ENCODE measurements around the gene EYA3.

EYA3 gene, protein sequence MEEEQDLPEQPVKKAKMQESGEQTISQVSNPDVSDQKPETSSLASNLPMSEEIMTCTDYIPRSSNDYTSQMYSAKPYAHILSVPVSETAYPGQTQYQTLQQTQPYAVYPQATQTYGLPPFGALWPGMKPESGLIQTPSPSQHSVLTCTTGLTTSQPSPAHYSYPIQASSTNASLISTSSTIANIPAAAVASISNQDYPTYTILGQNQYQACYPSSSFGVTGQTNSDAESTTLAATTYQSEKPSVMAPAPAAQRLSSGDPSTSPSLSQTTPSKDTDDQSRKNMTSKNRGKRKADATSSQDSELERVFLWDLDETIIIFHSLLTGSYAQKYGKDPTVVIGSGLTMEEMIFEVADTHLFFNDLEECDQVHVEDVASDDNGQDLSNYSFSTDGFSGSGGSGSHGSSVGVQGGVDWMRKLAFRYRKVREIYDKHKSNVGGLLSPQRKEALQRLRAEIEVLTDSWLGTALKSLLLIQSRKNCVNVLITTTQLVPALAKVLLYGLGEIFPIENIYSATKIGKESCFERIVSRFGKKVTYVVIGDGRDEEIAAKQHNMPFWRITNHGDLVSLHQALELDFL

DNA sequence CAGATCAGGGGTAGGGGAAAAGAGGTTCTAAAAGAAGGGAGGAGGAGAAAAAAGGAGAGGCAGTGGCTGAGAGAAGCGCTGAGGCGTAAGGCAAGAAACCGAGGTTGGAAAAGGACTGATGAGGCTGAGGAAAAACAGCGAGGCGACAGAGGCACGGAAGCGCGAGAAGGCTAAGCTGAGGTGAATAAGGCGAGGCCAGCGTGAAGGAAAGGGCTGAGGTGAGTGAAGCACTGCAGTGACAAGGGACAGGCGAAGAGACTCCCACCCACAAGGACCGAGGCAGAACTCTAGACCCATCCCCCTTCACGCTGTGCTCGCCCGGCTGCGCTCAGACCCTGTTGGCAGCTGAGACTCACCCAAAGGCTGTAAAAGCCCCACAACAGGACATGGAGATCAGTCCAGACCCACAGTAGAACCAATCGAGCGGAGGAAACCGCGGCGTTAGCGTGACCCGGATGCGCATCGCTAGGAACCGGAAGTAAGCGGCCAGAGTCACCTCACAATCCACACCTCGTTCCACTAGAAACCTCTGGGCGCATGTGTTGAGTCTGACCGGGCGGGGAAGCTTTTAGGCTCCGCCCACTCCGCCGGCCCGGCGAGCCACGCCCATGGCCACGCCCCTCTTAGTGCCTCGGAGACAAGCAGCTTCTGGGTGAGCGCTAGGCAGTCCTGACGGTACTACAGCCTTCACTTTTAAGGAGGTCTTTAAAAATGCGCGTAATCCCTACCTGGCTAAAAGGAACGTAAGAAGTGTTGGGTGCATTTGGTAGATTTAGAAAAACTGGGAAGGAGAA lies at the start of gene EYA3:
Gene EYA3 (minus strand): TSS at position 443 of the 794 bp plus-strand sequence. CDS start 30,584 bp downstream, outside the sequence.
- peak; percentile 74 to 98 (median 93) for DNase-seq

- no peak for DNase-seq
These were observed 48.7 kb upstream of the EYA3 start for GRCh38 chr1:28136922-28137613.

GRCh38 chr1:28136169-28136921 lies 47.9 kb upstream of the EYA3 start:
- DNase-seq, result no peak

DNA sequence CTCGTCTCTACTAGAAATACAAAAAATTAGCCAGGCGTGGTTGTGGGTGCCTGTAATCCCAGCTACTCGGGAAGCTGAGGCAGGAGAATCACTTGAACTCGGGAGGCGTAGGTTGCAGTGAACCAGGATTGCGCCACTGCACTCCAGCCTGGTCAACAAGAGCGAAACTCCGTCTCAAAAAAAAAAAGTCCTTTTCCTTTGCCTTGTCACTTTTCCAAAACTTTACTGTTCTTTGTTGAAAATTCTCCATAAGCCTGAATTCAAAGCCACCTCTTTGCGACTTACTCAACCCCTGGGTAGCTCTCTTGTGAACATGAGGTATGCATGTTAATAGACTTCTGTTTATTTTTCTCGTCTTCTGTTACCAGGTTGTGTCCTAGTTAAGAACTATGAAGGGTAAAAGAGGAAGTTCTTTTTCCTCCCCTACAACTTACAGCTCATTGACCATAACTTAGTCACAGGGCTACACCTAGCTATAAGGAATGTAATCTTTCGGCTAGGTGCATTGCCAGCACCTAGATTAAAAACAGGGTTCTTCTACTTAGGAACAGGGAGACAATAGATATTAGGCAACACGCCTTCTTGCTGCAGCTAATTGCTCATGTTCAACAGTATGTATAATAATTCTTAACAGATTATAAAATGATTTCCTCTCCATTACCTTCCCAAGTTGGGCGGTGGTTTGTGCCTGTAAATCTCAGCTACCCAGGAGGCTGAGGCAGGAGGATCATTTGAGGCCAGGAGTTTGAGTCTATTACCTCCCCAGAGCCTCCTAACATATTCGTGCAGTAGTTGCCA lies 47.2 kb upstream of the EYA3 start:
- DNase-seq, result no peak

GRCh38 chr1:28134651-28135207 lies 46.3 kb upstream of the EYA3 start:
- no peak for DNase-seq

DNA sequence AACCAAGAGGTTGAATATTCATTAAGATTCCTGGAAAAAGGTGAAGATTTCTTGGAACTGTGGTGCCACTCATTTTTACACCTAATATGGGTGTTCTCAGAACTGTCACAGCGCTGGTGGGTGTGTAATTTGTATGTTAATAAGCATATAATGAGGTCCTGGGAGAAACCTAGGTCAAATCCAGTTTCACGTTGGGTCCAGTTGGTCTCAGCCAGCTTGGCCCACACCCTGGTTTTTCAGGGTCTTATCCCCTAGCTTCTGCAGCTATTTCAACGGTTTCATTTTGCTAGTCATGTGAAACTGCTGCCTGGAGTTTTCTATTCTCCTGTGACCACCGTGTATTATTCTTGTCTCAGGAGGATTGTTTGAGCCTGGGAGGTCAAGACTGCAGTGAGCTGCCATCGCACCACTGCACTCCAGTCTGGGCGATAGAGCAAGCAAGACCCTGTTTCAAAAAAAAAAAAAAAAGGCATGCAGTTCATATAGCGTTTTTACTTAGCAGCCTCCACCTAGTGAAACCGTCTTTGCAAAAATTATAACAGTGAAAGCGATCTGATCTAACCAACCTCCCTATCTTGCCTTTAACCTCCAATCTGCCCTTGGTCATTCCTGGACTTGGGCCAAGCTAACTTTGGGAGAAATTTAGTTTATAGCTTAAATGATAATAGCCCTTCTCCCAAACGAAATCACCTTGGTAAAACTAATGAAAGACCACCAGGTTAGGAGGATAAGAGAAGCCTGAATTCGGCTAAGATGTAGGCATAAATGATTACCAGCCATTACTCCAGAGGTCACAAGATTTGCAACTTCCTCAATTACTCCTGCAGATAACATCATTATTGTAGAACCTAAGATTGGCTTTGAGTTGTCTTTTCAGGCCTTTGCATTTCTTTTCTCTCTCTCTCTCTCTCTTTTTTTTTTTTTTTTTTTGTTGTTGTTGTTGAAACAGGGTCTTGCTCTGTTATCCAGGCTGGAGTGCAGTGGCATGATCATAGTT lies 44.1 kb upstream of the EYA3 start:
- DNase-seq, result no peak

GRCh38 chr1:28130901-28131300 lies 42.5 kb upstream of the EYA3 start:
- no peak for DNase-seq

GRCh38 chr1:28129150-28129549 lies 40.7 kb upstream of the EYA3 start:
- DNase-seq, result no peak

- peak in 1 of 51 donors; percentile 8 for DNase-seq
These were observed 39.3 kb upstream of the EYA3 start for GRCh38 chr1:28127617-28128257.

GRCh38 chr1:28126783-28127490 lies 38.5 kb upstream of the EYA3 start:
- no peak for DNase-seq

- no peak for DNase-seq
These were observed 37.8 kb upstream of the EYA3 start for GRCh38 chr1:28126212-28126611.

- no peak for DNase-seq
These were observed 35.1 kb upstream of the EYA3 start for GRCh38 chr1:28123461-28123961.

GRCh38 chr1:28122183-28122582 lies 33.8 kb upstream of the EYA3 start:
- DNase-seq, result no peak

- DNase-seq, result no peak
These were observed 31.1 kb upstream of the EYA3 start for GRCh38 chr1:28119556-28119955.

- no peak for DNase-seq
These were observed 30.4 kb upstream of the EYA3 start for GRCh38 chr1:28118640-28119307.

DNA sequence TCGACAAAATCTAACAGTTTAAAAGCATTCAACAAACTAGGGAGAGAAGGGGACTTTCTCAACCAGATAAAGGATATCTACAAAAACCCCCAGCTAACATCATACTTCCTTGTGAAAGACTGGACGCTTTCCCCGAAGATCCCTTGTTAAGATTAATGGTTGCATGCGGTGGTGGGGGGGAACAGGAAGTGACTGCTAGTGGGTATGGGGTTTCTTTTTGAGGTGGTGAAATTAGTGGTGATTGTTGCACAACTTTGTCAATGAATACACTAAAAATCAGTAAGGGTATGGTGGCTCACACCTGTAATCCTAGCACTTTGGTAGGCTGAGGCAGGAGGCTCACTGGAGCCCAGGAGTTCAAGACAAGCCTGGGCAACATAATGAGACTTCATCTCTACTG lies 26.9 kb upstream of the EYA3 start:
- DNase-seq, result no peak

All from hypothalamus (tissue), 51 donors.